Ammon's horn (tissue), 1 donor: ENCODE results near the gene IGSF9.
"Not testable (repeated sequence)": the region's sequence is repeated elsewhere in the genome, so short reads cannot be mapped to it uniquely, and the experiment has no call there.

Experiments used
- DNase-seq: peaks from one replicate; pipeline ENCODE4 v3.0.0-alpha.2; 2016; ENCODE audit warnings: low spot score

Gene IGSF9

DNA sequence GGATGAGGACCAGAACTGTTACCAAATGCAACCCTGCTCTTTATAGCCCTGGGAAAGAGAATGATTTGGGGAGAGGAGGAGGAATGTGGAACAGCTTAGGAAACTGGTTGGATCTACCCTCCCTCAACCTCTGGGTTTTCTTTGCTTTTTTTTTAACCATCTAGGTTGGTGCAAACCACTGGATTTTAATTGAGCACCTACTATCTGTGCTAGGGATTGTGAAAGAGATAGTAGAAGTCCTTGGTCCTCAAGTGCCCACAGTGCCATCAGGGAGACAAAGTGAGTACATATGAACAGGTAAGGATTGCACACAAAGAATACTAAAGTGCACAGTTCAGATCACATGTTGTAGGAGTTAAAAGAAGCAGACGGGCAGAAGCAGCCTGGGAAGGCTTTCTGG, 24.8 kb downstream of the IGSF9 start:
- no peak for DNase-seq

DNA sequence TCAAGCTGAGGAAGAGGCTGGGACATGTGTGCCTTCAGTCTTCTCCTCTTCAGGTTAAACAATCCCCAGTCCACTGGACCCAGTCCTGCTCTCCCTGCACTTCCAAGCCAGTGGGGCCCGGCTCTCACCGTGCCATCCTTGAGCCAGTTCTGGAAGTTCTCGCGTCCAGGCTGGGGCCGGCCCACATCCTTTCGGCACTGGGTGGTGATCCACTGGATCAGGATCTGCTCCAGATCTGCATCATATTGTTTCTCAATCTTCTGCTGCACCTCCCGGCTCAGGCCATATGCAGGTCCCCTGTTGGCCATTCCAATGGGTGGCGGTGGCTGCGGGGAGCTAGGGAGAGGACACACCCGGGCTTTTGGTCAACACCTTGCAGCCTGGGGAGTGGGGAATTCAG, 25.2 kb downstream of the IGSF9 start:
- DNase-seq = no peak

DNA sequence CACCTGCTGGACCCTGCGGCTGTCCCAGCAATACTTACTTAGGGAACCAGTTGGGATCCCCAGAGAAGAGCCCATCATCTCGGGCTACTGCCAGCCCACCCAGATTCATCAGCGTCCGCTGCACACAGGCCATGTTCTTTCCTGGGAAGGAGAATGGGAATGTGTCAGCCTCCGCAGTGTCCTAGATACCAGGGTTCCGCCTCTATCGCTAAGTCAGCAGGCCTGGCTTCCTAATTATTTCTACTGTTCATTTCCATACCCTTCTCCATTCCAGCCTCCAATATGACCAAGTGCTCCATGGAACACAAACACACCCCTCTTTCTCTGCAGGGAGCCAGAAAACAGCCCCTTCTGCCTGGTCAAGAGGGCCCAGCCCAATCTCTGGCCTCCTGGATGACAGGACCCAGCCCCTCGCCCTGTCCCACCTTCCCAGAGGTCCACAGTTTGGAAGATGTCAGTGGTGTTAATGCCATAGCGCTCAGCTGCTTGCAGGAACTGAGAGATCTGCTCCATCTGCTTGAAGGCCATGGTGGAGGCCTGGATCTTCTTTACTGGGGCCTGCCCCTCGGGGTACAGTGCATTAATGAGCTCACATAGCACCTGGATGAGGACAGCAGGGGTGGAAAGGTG, 26.1 kb downstream of the IGSF9 start:
- DNase-seq = no peak

DNA sequence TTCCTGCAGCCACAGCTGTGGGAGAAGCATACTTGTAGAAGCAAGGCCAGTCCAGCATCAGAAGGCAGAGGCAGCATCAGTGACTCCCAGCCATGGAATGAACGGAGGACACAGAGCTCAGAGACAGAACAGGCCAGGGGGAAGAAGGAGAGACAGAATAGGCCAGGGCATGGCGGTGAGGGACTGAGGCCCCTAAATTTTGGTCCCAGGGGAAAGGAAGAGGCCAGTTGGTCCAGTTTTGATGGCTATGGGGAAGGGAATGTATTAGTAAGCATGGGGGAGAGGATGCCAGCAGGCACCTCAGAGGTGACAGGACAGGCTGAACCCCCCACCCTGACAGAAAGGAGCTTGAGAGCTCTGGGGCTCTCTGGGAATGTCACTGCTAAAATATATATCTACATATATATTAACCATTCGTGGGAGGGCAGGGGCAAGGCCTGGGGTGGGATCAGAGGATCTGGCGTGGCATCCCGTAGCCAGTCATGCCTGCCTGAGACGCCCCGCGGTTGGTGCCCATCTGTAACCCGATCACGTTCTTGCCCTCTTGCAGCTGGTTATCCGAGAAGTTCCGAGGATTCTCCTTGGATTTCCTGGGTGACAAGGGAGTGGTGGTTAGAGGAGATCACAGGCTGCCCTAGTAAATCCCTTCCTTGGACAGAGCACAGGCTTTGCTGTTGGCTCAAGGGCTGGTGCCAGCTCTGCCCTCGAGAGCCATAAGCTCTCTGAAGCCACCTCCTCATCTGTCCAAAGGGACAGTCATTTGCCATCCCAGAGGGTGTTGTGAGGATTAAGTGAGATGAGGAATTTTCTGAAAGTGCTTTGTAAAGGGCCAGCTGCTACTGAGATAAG, 26.8 kb downstream of the IGSF9 start:
- DNase-seq = no peak

DNA sequence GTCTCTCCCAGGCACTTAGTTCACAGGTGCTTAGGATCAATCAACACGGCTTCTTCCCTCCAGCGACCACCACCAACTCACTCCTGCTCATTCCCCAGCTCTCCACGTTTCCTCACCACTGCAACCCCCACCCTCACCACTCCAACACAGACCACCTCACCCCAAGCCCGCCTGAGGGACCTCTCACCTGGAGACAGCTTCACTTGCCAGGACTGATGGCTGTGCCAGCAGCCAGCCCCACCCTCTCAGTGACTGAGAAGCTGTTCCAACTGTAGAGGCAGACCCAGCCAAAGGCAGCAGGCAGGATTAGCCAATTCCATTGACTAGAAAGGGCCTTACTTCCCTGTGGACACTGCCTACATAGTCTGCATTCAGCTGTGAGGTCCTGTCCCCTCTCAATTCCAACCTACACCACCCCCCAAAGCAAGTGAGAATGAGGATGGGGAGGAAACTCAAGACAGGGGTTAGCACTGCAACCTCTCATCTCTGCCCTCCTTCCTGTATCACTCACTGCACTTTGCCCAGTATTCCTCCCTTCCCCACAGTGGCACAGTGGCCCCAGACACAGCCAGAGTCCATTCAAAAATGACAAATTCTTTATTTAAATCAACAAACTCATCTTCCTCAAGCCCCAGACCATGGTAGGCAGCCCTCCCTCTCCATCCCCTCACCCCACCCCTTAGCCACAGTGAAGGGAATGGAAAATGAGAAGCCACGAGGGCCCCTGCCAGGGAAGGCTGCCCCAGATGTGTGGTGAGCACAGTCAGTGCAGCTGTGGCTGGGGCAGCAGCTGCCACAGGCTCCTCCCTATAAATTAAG, 27.7 kb downstream of the IGSF9 start:
- no peak for DNase-seq

DNA sequence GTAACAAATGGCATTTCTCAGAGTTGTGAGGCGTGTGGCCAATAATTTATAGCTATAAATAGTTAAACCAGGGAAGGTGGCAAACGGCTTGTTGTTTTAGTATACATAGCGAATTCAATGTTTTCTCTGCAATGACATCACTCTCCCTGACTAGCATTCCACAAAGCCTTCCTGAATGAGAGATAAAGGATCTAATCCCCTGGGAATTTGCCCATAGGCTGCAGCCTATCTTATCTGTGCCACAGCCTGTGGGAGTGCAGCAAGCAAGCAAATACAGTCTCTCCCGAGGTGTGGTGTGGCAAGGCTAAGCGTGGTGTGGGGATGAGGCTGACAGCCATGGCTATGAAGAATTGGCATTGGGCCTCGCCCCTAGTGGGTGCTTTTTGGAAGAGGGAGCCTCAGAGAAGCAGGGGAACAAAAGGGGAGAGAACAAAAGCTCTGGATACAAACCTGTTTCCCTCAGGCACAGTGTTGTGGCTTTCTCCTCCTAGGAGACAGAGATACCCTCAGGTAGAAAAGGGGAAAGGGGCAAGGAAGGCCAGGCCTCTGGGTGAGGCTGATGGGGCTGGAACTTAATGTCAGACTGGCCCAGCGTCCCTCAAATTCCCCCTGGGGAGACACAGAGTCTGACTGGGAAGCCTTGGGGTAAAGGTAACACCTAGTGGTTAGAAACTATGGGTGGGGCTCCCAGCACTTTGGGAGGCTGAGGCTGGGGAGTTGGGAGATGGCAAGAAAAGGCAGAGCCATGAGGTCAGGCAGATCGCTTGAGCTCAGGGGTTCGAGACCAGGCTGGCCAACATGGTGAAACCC, 29.0 kb downstream of the IGSF9 start:
- no peak for DNase-seq

DNA sequence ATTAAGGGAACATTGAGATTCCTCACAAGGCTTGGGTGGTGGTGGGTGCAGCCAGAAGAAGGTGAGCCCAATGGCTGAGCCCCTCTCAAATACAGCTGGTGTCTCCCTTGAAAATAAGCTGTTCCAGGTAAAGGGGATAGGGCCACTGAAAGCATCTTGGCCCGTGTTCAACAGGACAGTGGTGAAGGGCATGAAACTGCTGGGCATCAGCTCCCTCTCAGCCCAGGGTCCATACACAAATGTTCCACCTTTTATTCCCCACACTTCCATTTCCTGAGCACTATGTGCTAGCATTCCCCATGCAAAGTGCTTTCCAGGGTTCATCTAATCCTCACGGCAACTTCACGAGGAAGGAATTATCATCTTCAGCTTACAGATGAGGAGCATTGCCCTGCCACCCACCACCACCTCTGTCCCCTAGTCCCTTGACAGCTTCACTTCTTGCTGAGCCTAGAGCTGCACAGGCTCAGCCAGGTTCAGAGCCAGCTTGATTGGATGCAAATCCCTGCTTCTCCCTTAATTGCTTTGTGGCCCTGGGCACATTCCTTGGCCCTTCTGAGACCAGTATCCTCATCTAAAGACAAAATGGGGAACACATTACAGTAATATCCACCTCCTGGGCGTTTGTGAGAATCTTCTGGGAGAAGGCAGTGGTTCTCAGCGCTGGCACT, 29.7 kb downstream of the IGSF9 start:
- DNase-seq = no peak

DNA sequence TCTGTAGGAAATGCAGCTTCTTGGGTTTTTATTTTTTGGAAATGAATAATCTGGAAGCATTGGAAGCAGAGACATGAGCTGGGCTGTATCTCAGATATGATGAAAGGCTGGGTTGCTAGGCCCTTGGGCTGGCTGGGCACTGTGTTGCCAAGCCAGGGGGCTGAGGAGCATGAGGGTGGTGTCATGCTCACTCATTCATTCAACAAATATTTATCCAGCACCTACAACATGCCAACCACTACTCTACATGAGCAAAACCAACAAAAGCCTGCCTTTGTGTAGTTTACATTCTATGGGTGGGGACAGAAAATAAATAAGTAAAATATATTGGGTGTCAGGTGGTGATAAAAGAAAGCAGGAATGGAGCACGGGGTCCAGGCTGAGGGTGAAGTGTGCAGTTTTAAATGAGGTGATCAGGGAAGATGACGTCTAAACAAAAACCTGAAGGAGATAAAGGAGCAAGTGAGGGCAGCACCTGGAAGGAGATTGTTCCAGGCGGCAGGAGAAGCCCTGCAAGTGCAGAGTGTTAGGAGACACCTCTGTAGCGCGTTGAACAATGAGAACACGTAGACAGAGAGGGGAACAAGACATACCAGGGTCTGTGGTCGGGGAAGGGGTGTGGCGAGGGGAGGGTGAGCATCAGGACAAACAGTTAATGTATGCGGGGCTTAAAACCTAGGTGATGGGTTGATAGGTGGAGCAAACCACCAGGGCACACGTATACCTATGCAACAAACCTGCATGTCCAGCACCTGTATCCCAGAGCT, 31.0 kb downstream of the IGSF9 start:
- DNase-seq = no peak

DNA sequence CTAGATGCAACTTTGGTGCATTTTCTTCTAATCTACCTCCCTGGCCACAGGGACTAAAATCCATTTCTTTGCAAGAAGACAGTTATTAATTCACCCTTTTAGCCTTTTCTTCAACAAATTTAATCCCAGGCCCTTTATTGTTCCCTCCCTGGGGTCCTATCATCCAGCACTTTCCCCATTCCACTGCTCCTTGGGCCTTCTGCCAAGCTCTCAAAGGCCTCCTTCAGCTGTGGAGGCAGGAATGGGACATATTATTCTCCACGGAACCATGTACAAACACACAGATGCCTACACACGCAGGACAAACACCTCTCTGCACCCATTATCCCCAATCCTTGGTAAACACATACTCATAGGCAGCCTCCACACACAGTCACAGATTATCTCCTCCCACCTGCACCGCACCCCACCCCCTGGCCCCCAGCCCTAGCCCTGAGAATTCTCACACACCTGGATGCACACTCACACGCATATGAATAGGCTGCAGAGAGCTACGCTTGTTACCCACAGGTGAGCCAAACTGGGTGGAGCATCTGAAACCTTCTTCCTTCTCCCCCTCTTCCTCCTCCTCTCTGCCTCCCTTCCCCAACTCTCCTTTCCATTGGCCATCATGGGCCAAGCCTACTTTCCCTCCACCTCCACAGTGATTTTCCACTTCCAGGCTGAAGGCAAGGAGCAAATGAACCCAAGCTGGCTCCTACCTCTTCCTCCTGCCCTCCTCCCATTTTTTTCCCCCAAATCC, 31.8 kb downstream of the IGSF9 start:
- DNase-seq = no peak

DNA sequence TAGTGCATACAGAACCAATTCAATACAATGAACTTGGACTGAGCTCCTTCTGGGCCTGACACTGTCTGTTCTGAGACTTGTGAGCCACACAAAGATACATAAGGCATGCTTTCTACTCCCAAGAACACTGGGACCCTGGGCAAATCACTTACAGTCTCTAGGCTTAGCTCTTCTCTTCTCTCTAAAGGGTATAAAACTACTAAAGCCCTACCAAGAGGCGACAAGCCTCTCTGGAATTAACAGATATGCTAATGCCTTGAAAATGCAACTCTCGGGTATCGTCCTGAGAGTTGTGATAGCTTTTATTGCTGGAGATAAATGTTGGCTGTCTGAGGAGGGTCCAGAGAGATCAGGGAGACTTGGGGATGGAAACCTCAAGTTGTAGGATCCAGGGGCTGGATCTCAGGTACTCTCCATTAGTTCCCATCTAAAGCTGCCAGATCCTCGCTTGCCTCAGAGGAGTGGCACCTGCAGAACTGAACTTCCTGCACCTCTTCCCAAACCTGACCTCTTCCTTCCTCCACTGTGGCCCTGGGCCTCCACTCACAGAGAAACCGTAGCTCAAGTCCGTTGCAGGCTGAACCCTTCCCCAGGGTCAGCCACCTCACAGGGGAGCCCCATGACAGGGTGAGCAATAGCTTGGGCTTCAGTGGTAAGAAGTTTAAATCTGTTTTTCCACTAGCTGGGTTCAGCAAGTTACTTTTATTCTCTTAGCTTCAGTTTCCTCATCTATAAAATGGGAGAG, 33.9 kb downstream of the IGSF9 start:
- DNase-seq = no peak

DNA sequence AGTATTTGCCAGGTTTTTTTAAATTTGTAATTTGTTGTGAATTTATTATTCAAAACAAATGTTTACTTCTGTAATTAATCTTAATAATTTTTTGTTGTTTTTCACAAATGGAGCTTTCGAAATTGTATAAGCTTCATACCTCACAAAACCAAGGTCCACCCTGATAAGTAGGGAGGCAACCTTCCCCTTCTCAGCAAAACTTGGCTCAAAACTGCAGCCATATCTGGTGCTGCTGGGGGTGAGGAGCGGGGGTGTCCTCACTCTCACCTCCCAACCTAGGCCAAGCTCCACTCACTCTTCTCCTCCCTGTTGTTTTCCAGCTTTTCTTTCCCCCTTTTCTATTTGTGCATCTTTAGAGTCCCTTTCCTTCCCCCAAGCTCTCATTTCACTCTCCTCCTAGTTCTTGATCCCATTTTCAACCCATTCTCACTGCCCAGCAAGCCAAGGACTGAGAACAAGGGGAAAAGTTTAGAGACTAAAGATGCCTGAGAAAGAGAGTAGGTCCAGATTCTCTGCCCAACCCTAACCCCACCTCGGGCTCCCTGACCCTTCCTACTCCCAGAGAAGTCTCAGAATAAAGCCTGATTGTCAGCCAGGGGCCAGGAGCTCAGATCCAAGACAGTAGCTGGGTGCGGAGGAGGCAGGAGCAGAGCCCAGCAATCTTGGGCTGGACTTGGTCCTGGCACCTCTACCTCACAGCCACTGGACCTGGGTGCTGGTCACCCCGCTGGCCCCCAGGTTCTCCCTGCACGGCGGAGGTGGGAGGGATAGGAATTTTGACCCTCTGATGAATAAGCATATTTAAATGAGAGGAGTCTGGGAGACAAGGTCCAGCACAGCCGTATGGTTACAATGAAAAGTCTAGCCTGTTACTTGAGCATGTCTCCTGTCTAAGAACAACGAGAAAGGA, 37.1 kb downstream of the IGSF9 start:
- DNase-seq = no peak

DNA sequence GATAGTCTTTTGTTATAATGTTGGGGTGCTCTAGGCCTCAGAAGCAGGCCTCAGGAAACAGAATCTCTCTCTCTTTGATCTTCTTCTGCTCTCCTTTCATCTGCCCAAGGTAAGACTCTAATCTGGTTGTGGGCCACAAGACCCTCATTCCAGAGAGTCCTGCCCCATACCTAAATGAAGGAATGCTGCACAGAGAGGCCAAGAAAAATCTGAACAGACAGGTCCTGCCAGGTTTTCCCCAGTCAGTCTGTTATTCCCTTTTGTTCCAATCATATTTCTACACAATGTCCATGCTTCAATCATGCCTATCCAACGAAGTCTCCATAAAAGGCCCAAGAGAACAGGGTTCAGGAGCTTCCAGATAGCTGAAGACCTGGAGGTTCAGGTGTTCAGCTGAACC, 38.5 kb downstream of the IGSF9 start:
- no peak for DNase-seq

DNA sequence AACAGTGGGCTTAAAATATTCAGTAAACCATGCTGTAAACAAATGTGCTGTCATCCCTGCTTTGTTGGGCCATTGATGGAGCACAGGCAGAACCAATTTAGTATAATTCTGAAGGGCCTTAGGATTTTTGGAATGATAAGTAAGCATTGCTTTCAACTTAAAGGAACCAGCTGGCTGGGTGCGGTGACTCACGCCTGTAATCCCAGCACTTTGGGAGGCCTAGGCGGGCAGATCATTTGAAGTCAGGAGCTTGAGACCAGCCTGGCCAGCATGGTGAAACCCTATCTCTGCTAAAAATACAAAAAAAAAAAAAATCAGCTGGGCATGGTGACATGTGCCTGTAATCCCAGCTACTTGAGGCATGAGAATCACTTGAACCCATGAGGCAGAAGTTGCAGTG, 41.4 kb downstream of the IGSF9 start:
- not testable (repeated sequence) for DNase-seq

DNA sequence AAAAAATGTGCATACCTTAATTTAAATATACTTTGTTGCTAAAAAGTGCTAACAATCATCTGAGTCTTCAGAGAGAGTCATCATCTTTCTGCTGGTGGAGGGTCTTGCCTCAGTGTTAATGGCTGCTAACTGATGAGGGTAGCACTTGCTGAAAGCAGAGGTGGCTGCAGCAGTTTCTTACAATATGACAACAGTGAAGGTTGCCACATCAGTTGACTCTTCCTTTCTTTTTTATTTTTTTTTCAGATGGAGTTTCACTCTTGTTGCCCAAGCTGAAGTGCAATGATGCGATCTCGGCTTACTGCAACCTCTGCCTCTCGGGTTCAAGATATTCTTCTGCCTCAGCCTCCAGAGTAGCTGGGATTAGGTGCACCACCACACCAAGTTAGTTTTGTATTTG, 42.9 kb downstream of the IGSF9 start:
- no peak for DNase-seq

DNA sequence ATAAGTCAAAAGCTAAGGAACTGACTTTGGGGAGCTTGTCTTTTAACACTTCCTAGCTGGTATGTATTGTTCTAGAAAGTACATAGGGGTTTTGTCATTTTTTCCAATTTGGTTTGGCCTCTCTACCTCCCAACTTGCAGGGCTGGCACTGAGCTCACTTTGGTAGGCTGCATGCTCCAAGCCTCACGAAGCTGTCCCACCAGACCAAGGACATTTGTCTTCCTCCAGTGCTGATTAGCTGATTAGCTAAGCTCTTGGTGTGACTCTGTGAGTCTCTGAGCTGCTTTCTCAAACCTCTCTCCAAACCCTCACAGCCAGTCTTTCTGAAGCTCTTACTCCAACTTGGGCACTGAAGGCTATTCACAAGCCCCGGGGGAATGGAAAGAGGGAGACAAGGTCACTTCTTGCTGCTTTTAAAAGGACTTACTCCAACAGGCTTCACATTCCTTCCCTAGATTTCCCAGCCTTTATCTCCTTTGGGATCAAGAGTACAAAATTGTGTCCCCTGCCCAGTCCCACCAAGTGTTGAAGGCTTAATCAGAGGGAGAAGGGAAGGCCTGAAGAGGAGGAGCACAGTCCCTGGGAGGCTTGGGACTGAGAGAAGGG, 44.6 kb downstream of the IGSF9 start:
- DNase-seq = no peak

DNA sequence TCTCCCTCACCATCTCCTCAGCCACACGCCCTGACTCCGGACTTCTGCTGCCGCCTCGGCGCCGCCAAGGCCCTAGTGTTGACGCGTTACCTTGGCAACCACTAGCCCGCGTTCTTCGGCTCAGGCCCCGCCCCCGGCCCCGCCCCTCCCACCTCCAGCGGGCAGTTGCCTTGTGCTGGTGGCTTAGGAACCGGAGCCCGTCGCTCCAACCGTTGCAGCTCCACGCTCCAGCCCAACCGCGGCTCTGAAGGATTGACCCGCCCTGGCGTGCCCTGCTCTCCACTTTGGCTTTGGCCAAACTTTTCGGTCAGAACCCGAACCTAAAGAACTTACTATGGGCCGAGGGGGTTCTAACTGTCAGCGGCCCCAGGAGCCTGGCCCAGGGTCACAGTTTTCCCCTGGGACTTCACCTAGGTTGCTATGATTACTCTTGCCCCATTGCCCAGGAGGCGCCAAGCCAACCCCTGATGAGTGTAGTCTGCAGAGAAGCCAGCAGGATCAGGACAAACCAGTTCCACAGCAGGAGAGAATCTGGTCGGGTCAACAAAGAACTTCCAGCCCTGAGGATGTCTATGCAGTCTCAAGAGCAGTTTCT, 45.2 kb downstream of the IGSF9 start, which contains the start of gene CFAP45:
Gene CFAP45, minus strand, starts transcription at position 80 of the 595 bp plus-strand sequence. Its CDS starts 67 bp downstream, at position 13.
- peak; percentile 20 for DNase-seq

DNA sequence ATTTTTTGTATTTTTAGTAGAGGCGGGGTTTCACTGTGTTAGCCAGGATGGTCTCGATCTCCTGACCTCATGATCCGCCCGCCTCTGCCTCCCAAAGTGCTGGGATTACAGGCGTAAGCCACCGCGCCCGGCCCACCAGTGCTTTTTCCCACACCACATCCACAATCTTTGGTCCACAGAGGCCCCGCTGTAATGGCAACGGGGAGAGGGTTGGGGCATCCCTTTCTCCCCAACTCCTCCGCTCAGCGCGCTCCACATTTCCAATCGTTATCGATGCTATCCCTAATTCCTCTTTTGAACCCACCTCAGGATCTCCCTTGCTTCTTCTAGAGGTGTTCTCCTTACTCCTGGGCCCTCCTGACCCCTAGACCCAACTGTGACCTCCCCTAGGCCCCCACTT, 45.8 kb downstream of the IGSF9 start:
- not testable (repeated sequence) for DNase-seq
